ENCODE results near the gene TRIM24.
A peak's percentile ranks its signal among the peaks of the same experiment; 100 is the strongest.
"Not testable (repeated sequence)": the region's sequence is repeated elsewhere in the genome, so short reads cannot be mapped to it uniquely, and the experiment has no call there.

TRIM24 gene

GRCh38 chr7:138493535-138493934 lies 33.5 kb downstream of the TRIM24 start:
- DNase-seq (ENCODE audit: low read depth), result no peak

GRCh38 chr7:138495485-138495884 lies 35.4 kb downstream of the TRIM24 start:
- DNase-seq (ENCODE audit: low read depth), result no peak

- no peak for DNase-seq (ENCODE audit: low read depth)
These were observed 39.3 kb downstream of the TRIM24 start for GRCh38 chr7:138499340-138499739.

GRCh38 chr7:138500303-138500702 lies 40.2 kb downstream of the TRIM24 start:
- DNase-seq (ENCODE audit: low read depth), result not testable (repeated sequence)

GRCh38 chr7:138500892-138501291 lies 40.8 kb downstream of the TRIM24 start:
- DNase-seq (ENCODE audit: low read depth), result no peak

- no peak for DNase-seq (ENCODE audit: low read depth)
These were observed 42.1 kb downstream of the TRIM24 start for GRCh38 chr7:138502023-138502767.

- no peak for DNase-seq (ENCODE audit: low read depth)
These were observed 45.4 kb downstream of the TRIM24 start for GRCh38 chr7:138505361-138505873.

- no peak for DNase-seq (ENCODE audit: low read depth)
These were observed 46.7 kb downstream of the TRIM24 start for GRCh38 chr7:138506764-138507163.

GRCh38 chr7:138510003-138510402 lies 49.9 kb downstream of the TRIM24 start:
- DNase-seq (ENCODE audit: low read depth), result no peak

- no peak for DNase-seq (ENCODE audit: low read depth)
These were observed 52.2 kb downstream of the TRIM24 start for GRCh38 chr7:138512092-138512858.

- no peak for DNase-seq (ENCODE audit: low read depth)
These were observed 52.8 kb downstream of the TRIM24 start for GRCh38 chr7:138512885-138513284.

- DNase-seq (ENCODE audit: low read depth), result no peak
These were observed 53.3 kb downstream of the TRIM24 start for GRCh38 chr7:138513344-138513871.

GRCh38 chr7:138514044-138514443 lies 54.0 kb downstream of the TRIM24 start:
- no peak for DNase-seq (ENCODE audit: low read depth)

- no peak for DNase-seq (ENCODE audit: low read depth)
These were observed 55.0 kb downstream of the TRIM24 start for GRCh38 chr7:138515001-138515528.

- no peak for DNase-seq (ENCODE audit: low read depth)
These were observed 59.2 kb downstream of the TRIM24 start for GRCh38 chr7:138519061-138519798.

- no peak for DNase-seq (ENCODE audit: low read depth)
These were observed 60.7 kb downstream of the TRIM24 start for GRCh38 chr7:138520742-138521141.

- DNase-seq (ENCODE audit: low read depth), result no peak
These were observed 61.9 kb downstream of the TRIM24 start for GRCh38 chr7:138521837-138522461.

- DNase-seq (ENCODE audit: low read depth), result no peak
These were observed 64.2 kb downstream of the TRIM24 start for GRCh38 chr7:138524259-138524658.

- no peak for DNase-seq (ENCODE audit: low read depth)
These were observed 65.7 kb downstream of the TRIM24 start for GRCh38 chr7:138525757-138526156.

GRCh38 chr7:138527746-138528223 lies 67.7 kb downstream of the TRIM24 start:
- DNase-seq (ENCODE audit: low read depth), result peak; percentile 20

- not testable (repeated sequence) for DNase-seq (ENCODE audit: low read depth)
These were observed 76.8 kb downstream of the TRIM24 start for GRCh38 chr7:138536833-138537232.
